CMK (cell line): Measurements from ENCODE around the gene DPYD.

Experiments
- DNase-seq: peaks from one replicate; pipeline ENCODE4 v3.0.0-alpha.2; 2010; ENCODE audit warnings: low read depth

The DPYD gene

GRCh38 chr1:97685360-97685759 lies 235.5 kb downstream of the DPYD start:
- no peak for DNase-seq

GRCh38 chr1:97680894-97681293 lies 239.9 kb downstream of the DPYD start:
- no peak for DNase-seq

GRCh38 chr1:97680470-97680869 lies 240.4 kb downstream of the DPYD start:
- no peak for DNase-seq

- no peak for DNase-seq
These were observed 243.1 kb downstream of the DPYD start for GRCh38 chr1:97677702-97678101.

GRCh38 chr1:97674517-97674916 lies 246.3 kb downstream of the DPYD start:
- no peak for DNase-seq

GRCh38 chr1:97668945-97669344 lies 251.9 kb downstream of the DPYD start:
- no peak for DNase-seq

- peak; percentile 26 for DNase-seq
These were observed 260.3 kb downstream of the DPYD start for GRCh38 chr1:97660431-97661105.

- no peak for DNase-seq
These were observed 265.8 kb downstream of the DPYD start for GRCh38 chr1:97654876-97655585.

- DNase-seq = no peak
These were observed 269.6 kb downstream of the DPYD start for GRCh38 chr1:97651250-97651649.

GRCh38 chr1:97649591-97649990 lies 271.2 kb downstream of the DPYD start:
- no peak for DNase-seq

GRCh38 chr1:97647776-97648175 lies 273.1 kb downstream of the DPYD start:
- DNase-seq = no peak

GRCh38 chr1:97646071-97646470 lies 274.8 kb downstream of the DPYD start:
- no peak for DNase-seq

- no peak for DNase-seq
These were observed 280.2 kb downstream of the DPYD start for GRCh38 chr1:97640677-97641076.

- DNase-seq = no peak
These were observed 283.9 kb downstream of the DPYD start for GRCh38 chr1:97636941-97637340.

GRCh38 chr1:97634758-97635157 lies 286.1 kb downstream of the DPYD start:
- DNase-seq = no peak

- no peak for DNase-seq
These were observed 288.1 kb downstream of the DPYD start for GRCh38 chr1:97632776-97633175.

- DNase-seq = no peak
These were observed 288.8 kb downstream of the DPYD start for GRCh38 chr1:97632075-97632474.

GRCh38 chr1:97630948-97631347 lies 289.9 kb downstream of the DPYD start:
- no peak for DNase-seq

- no peak for DNase-seq
These were observed 290.6 kb downstream of the DPYD start for GRCh38 chr1:97630281-97630680.

- DNase-seq = no peak
These were observed 297.6 kb downstream of the DPYD start for GRCh38 chr1:97623220-97623619.

- no peak for DNase-seq
These were observed 298.9 kb downstream of the DPYD start for GRCh38 chr1:97621955-97622354.

- DNase-seq = no peak
These were observed 301.1 kb downstream of the DPYD start for GRCh38 chr1:97619706-97620105.

GRCh38 chr1:97610748-97611147 lies 310.1 kb downstream of the DPYD start:
- no peak for DNase-seq

GRCh38 chr1:97610102-97610501 lies 310.7 kb downstream of the DPYD start:
- no peak for DNase-seq
